HepG2 (cell line): Measurements from ENCODE around the gene WWTR1. TPM values are rescaled to one million over a fixed set of nuclear protein-coding genes. Genes with fewer than 3 reads are reported as not detected.

Source experiments
- ATAC-seq: fragments of 200-7000 bp; cut with Tn5 transposase; 3 replicates; pipeline ENCODE4 v1.9.1; 2020; ENCODE audit warnings: mild to moderate bottlenecking, moderate library complexity
- BruUV-seq: library from RNA; stranded (reverse); fragments of 400-500 nt; replicated peaks from 2 replicates; lab custom pipeline; 2021; lab: Mats Ljungman, UMichigan
- CTCF ChIA-PET: fragments of 300-600 bp; formaldehyde crosslinking; extraction: SDS; loops from one replicate; lab custom pipeline; 2021; ENCODE audit warnings: low total read pairs, inconsistent platforms, low intra/inter-chr PET ratio; lab: Yijun Ruan, JAX
- POLR2A ChIA-PET: fragments of 350-600 bp; sonication (Branson Sonifier 250); formaldehyde crosslinking; loops from one replicate; lab custom pipeline; 2020; ENCODE audit warnings: antibody characterized with exemption, inconsistent platforms; lab: Yijun Ruan, JAX
- DNase-seq: peaks from one replicate; pipeline ENCODE4 v3.0.0-alpha.2; 2015; ENCODE audit warnings: low spot score
- FAIRE-seq: peaks from 3 replicates; lab custom pipeline; 2011; peaks lifted over from hg19 to GRCh38; lab: Jason Lieb, UNC
- H2AFZ ChIP-seq: one replicate; pipeline ENCODE4 v1.6.1; 2011; ENCODE audit warnings: low read length, inconsistent platforms
- H3K27ac ChIP-seq: fragments of 300-600 bp; 3 replicates; pipeline ENCODE4 v1.8.0; 2011; ENCODE audit warnings: mixed run types, mild to moderate bottlenecking, mixed read lengths, low read length, inconsistent platforms; ENCODE audit not compliant: insufficient read depth; ENCODE audit errors: extremely low read length
- H3K27me3 ChIP-seq, 2 experiments: fragments of 200-600 bp in 1 of 2; 2 replicates in 1 of 2; 3 replicates in 1 of 2; pipeline versions ENCODE4 v1.6.0 to v1.8.0; 2011; ENCODE audit warnings: low read length in 2 of 2, mild to moderate bottlenecking in 2 of 2, moderate library complexity in 2 of 2, inconsistent platforms in 1 of 2; ENCODE audit not compliant: insufficient read depth in 2 of 2, control insufficient read depth in 1 of 2
- H3K36me3 ChIP-seq, 2 experiments: fragments of 200-600 bp in 1 of 2; replicated peaks in 1 of 2; 2 replicates in 1 of 2; 3 replicates in 1 of 2; pipeline versions ENCODE4 v1.5.1 to v1.8.0; 2011; ENCODE audit warnings: low read length in 2 of 2, inconsistent platforms in 1 of 2; ENCODE audit not compliant: insufficient read depth in 2 of 2, control insufficient read depth in 1 of 2
- H3K4me1 ChIP-seq: 2 replicates; pipeline ENCODE4 v1.5.1; 2012; ENCODE audit warnings: low read length, inconsistent platforms; ENCODE audit not compliant: insufficient read depth
- H3K4me2 ChIP-seq: 2 replicates; pipeline ENCODE4 v1.6.0; 2011; ENCODE audit warnings: low read depth, low read length, inconsistent platforms
- H3K4me3 ChIP-seq, 3 experiments: fragments of 200-600 bp in 1 of 3; sonication (generic), shearing (Covaris generic) in 1 of 3; replicated peaks in 1 of 3; 2 replicates each; pipeline ENCODE4 v1.5.1; 2011 to 2016; ENCODE audit warnings: low read length in 3 of 3, inconsistent platforms in 2 of 3, low read depth in 2 of 3, mild to moderate bottlenecking in 2 of 3, control low read depth in 1 of 3, mixed read lengths in 1 of 3; ENCODE audit not compliant: insufficient read depth in 1 of 3
- H3K79me2 ChIP-seq: one replicate; pipeline ENCODE4 v1.6.1; 2011; ENCODE audit warnings: low read length, inconsistent platforms; ENCODE audit not compliant: insufficient read depth
- H3K9ac ChIP-seq: 2 replicates; pipeline ENCODE4 v1.6.0; 2011; ENCODE audit warnings: mild to moderate bottlenecking, low read depth, low read length, inconsistent platforms; ENCODE audit not compliant: insufficient read depth
- H3K9me3 ChIP-seq: 2 replicates; pipeline ENCODE4 v1.5.1; 2012; ENCODE audit warnings: mild to moderate bottlenecking, low read length
- H4K20me1 ChIP-seq: 2 replicates; pipeline ENCODE4 v1.6.0; 2011; ENCODE audit warnings: inconsistent platforms, mild to moderate bottlenecking, low read length, moderate library complexity; ENCODE audit not compliant: insufficient read depth
- AGO1 ChIP-seq: fragments of 200-400 bp; formaldehyde crosslinking; IDR thresholded peaks from 2 replicates; pipeline ENCODE4 v1.6.1; 2017; ENCODE audit warnings: mild to moderate bottlenecking, low read depth, low read length, moderate library complexity; ENCODE audit not compliant: poor library complexity, severe bottlenecking
- ATF7-NPFF ChIP-seq: sonication (generic); formaldehyde crosslinking; IDR thresholded peaks from 2 replicates; pipeline ENCODE4 v1.8.1; 2023; ENCODE audit warnings: mild to moderate bottlenecking, low read depth, missing genetic modification reagents, moderate library complexity
- CREB1 ChIP-seq, 2 experiments: fragments of 450-650 bp in 1 of 2; IDR thresholded peaks; 2 replicates each; pipeline ENCODE4 v1.6.1; 2016 to 2017; ENCODE audit warnings: control low read depth in 1 of 2, mild to moderate bottlenecking in 1 of 2, missing compliant biosample characterization in 1 of 2, missing genetic modification characterization in 1 of 2
- CSRNP2 ChIP-seq: sonication (generic); formaldehyde crosslinking; conservative IDR thresholded peaks from 2 replicates; pipeline ENCODE4 v1.8.0; 2022; ENCODE audit warnings: low read depth, missing genetic modification reagents
- EP300 ChIP-seq, 3 experiments: sonication (generic) in 1 of 3; formaldehyde crosslinking in 1 of 3; IDR thresholded peaks; 2 replicates each; pipeline versions ENCODE4 v1.5.1 to v1.6.1; 2011 to 2020; ENCODE audit warnings: low read depth in 2 of 3, low read length in 2 of 3, borderline replicate concordance in 1 of 3, improper control_type of control experiment in 1 of 3, mild to moderate bottlenecking in 1 of 3, missing genetic modification reagents in 1 of 3, moderate library complexity in 1 of 3
- HOXA9 ChIP-seq: sonication (generic); formaldehyde crosslinking; IDR thresholded peaks from 2 replicates; pipeline ENCODE4 v1.8.1; 2022; ENCODE audit warnings: missing genetic modification reagents, mild to moderate bottlenecking, moderate library complexity, borderline replicate concordance
- PAF1 ChIP-seq: IDR thresholded peaks from 2 replicates; pipeline ENCODE4 v1.6.1; 2016; ENCODE audit warnings: missing genetic modification reagents, missing compliant biosample characterization
- PLRG1 ChIP-seq: fragments of 450-650 bp; conservative IDR thresholded peaks from 2 replicates; pipeline ENCODE4 v1.6.1; 2016
- RARG ChIP-seq: sonication (generic); formaldehyde crosslinking; IDR thresholded peaks from 2 replicates; pipeline ENCODE4 v1.4.0; 2020; ENCODE audit warnings: low read depth, mild to moderate bottlenecking, missing genetic modification reagents
- ZBTB8A ChIP-seq: sonication (generic); formaldehyde crosslinking; IDR thresholded peaks from 2 replicates; pipeline ENCODE4 v1.4.0; 2020; ENCODE audit warnings: mild to moderate bottlenecking, low read depth, missing genetic modification reagents, borderline replicate concordance
- ZFP41 ChIP-seq: sonication (generic); formaldehyde crosslinking; IDR thresholded peaks from 2 replicates; pipeline ENCODE4 v1.4.0; 2020; ENCODE audit warnings: mild to moderate bottlenecking, missing genetic modification reagents, borderline replicate concordance
- ZFP62 ChIP-seq: sonication (generic); formaldehyde crosslinking; IDR thresholded peaks from 2 replicates; pipeline ENCODE4 v1.4.0; 2020; ENCODE audit warnings: missing genetic modification reagents
- ZMYM4 ChIP-seq: sonication (generic); formaldehyde crosslinking; IDR thresholded peaks from 2 replicates; pipeline ENCODE4 v1.8.1; 2023; ENCODE audit warnings: mild to moderate bottlenecking, missing genetic modification reagents
- ZNF10 ChIP-seq: sonication (generic); formaldehyde crosslinking; IDR thresholded peaks from 2 replicates; pipeline ENCODE4 v1.4.0; 2020; ENCODE audit warnings: mild to moderate bottlenecking, low read depth, missing genetic modification reagents, borderline replicate concordance
- ZNF614 ChIP-seq: IDR thresholded peaks from 2 replicates; pipeline ENCODE4 v1.6.1; 2018; ENCODE audit warnings: missing biosample characterization, missing genetic modification reagents, inconsistent platforms, borderline replicate concordance
- ZNF777 ChIP-seq: sonication (generic); formaldehyde crosslinking; IDR thresholded peaks from 2 replicates; pipeline ENCODE4 v1.4.0; 2020; ENCODE audit warnings: missing genetic modification reagents
- ZZZ3 ChIP-seq: sonication (generic); formaldehyde crosslinking; IDR thresholded peaks from 2 replicates; pipeline ENCODE4 v1.4.0; 2020; ENCODE audit warnings: missing genetic modification reagents, mild to moderate bottlenecking, borderline replicate concordance
- WGBS: methylation state at CpG from one replicate; pipeline ENCODE4 v1.1.6; 2017; ENCODE audit warnings: low lambda C conversion rate; 5-methylcytosine and 5-hydroxymethylcytosine counted together
- in situ Hi-C: cut with HindIII; loops from 2 replicates; pipeline ENCODE4 v1.10.0; 2017; ENCODE audit warnings: low pct_unique_long_range_greater_than_20kb; ENCODE audit not compliant: extremely low pct_ligation_motif_present
- intact Hi-C: fragments of 100-400 bp; cut with micrococcal nuclease; formaldehyde crosslinking; loops from one replicate; pipeline ENCODE4 v1.10.0; 2022; ENCODE audit not compliant: unreplicated experiment
- polyA plus RNA-seq, 8 experiments: library from polyadenylated mRNA; depleted of rRNA in 3 of 8; stranded (reverse) in 7 of 8; unstranded in 1 of 8; fragments of >200 nt; fragmentation: Illumina TruSeq in 4 of 8; extraction: Trizol in 4 of 8; gene quantifications; 2 replicates each; pipeline versions ENCODE4 v1.2.1 to v1.2.3, GENCODE V29; 2011 to 2016; ENCODE audit warnings: low read depth in 4 of 8, missing spikeins in 1 of 8, mixed read lengths in 1 of 8; ENCODE audit not compliant: insufficient read depth in 1 of 8
- total RNA-seq, 5 experiments: library from RNA; depleted of rRNA; stranded (reverse); fragments of >200 nt; fragmentation: Illumina TruSeq; extraction: Trizol; gene quantifications; 2 replicates each; pipeline ENCODE4 v1.2.3, GENCODE V29; 2016; ENCODE audit warnings: low read depth in 1 of 5
- TF ChIP-seq, protein P1 (sequence below): sonication (generic); formaldehyde crosslinking; conservative IDR thresholded peaks from 2 replicates; pipeline ENCODE4 v1.4.0; 2020; ENCODE audit warnings: mild to moderate bottlenecking, missing genetic modification reagents, moderate library complexity

The WWTR1 gene
- total and polyA plus RNA-seq, 2 of the 13 experiments (the other 11 are each of a cell fraction or from before 2014, with no cell fraction given) = 19.7 to 139 TPM

DNA sequence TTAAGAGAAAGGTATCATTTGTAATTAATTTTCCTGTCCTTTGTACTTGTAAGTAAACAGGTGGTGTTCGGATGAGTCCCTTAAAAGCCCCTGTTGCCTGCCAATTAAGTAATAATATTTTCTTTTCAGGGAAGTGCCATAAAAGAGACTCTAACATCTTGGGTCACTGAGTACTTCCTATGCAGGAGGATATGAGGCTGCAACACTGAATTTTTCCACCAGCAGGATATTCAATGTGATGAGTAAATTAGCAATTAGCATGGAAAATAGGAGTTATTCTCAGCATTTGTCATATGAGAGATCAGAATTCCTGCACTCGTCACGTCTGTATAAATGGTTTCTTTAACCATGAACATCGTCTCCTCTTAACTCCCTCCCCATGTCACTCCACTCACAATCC, 45.4 kb downstream of the WWTR1 start:
- CTCF ChIA-PET = no interaction called here
- Histone ChIP-seq H3K4me2 (no peak overlapping the region), H3K9me3 (no peaks in the 10 kb centered on the region), H4K20me1 (no peaks in the 10 kb centered on the region; the same call in 1 of the 2 replicates), H3K27me3 (no peaks in the 10 kb centered on the region), H3K27ac (no peak overlapping the region), H3K4me3 (no peak overlapping the region), H2AFZ (no peak overlapping the region), H3K4me1 (peaks cover 100% of the 10 kb centered on the region), H3K9ac (no peak overlapping the region), H3K79me2 (peaks cover 78% of the 10 kb centered on the region), H3K36me3 (peaks cover 1 to 18% of the 10 kb centered on the region in 2 experiments)
- intact Hi-C loops = no loop called here
- ATAC-seq = no peak
- POLR2A ChIA-PET = interaction anchor here (4.1 kb wide), 1 partner anchor 45 kb away, joined by 42 read pairs; the partner anchor contains the start of gene WWTR1
- TF ChIP-seq PLRG1 (no peak), ZFP62 (no peak), ZMYM4 (no peak), PAF1 (CRISPR knock-in tag) (no peak), ZFP41 (CRISPR knock-in tag) (no peak), CSRNP2 (CRISPR knock-in tag) (no peak), RARG (CRISPR knock-in tag) (no peak), ZNF10 (no peak), ZBTB8A (CRISPR knock-in tag) (no peak), HOXA9 (CRISPR knock-in tag) (no peak), ZNF614 (no peak), ZZZ3 (CRISPR knock-in tag) (no peak), EP300 (IDR thresholded peaks at IDR 0.05; ENCODE audit: low read depth in 2 of 2, low read length in 2 of 2) (no peak), EP300 (CRISPR knock-in tag; IDR thresholded peaks at IDR 0.05; ENCODE audit: borderline replicate concordance) (no peak), AGO1 (no peak), CREB1 (IDR thresholded peaks at IDR 0.05) (no peak), CREB1 (CRISPR knock-in tag; IDR thresholded peaks at IDR 0.05) (no peak), ATF7-NPFF (CRISPR knock-in tag) (no peak), ZNF777 (CRISPR knock-in tag) (no peak)
- TF ChIP-seq, protein P1, sequence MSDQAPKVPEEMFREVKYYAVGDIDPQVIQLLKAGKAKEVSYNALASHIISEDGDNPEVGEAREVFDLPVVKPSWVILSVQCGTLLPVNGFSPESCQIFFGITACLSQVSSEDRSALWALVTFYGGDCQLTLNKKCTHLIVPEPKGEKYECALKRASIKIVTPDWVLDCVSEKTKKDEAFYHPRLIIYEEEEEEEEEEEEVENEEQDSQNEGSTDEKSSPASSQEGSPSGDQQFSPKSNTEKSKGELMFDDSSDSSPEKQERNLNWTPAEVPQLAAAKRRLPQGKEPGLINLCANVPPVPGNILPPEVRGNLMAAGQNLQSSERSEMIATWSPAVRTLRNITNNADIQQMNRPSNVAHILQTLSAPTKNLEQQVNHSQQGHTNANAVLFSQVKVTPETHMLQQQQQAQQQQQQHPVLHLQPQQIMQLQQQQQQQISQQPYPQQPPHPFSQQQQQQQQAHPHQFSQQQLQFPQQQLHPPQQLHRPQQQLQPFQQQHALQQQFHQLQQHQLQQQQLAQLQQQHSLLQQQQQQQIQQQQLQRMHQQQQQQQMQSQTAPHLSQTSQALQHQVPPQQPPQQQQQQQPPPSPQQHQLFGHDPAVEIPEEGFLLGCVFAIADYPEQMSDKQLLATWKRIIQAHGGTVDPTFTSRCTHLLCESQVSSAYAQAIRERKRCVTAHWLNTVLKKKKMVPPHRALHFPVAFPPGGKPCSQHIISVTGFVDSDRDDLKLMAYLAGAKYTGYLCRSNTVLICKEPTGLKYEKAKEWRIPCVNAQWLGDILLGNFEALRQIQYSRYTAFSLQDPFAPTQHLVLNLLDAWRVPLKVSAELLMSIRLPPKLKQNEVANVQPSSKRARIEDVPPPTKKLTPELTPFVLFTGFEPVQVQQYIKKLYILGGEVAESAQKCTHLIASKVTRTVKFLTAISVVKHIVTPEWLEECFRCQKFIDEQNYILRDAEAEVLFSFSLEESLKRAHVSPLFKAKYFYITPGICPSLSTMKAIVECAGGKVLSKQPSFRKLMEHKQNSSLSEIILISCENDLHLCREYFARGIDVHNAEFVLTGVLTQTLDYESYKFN (CRISPR knock-in tag) = no peak
- in situ Hi-C loops = no loop called here
- DNase-seq = no peak
- 91% methylated on average over 4 of the region's 4 CpGs for WGBS
- no TSS peak for BruUV-seq
- FAIRE-seq = no peak
